HEK293T (cell line): ENCODE measurements around the gene MLLT3.

Source experiments
- CTCF ChIA-PET: fragments of 350-600 bp; formaldehyde crosslinking; extraction: SDS; loops from one replicate; lab custom pipeline; 2021; ENCODE audit warnings: antibody characterized with exemption, inconsistent platforms; lab: Yijun Ruan, JAX
- POLR2A ChIA-PET: fragments of 350-600 bp; formaldehyde crosslinking; extraction: SDS; loops from one replicate; lab custom pipeline; 2020; ENCODE audit warnings: antibody characterized with exemption, inconsistent platforms; lab: Yijun Ruan, JAX
- DNase-seq: peaks from one replicate; pipeline ENCODE4 v3.0.0; 2012; ENCODE audit warnings: mixed read lengths; ENCODE audit errors: extremely low spot score
- ARNT ChIP-seq: fragments of 450-650 bp; IDR thresholded peaks from 2 replicates; pipeline ENCODE4 v1.6.1; 2017; ENCODE audit warnings: mild to moderate bottlenecking
- BHLHE40 ChIP-seq: fragments of 450-650 bp; IDR thresholded peaks from 2 replicates; pipeline ENCODE4 v1.6.1; 2016; ENCODE audit warnings: mild to moderate bottlenecking, moderate library complexity, borderline replicate concordance
- CTBP1 ChIP-seq: fragments of 450-650 bp; IDR thresholded peaks from 2 replicates; pipeline ENCODE4 v1.6.1; 2016; ENCODE audit warnings: borderline replicate concordance
- ELF4 ChIP-seq: fragments of 450-650 bp; IDR thresholded peaks from 2 replicates; pipeline ENCODE4 v1.6.1; 2017; ENCODE audit warnings: antibody characterized with exemption
- FOXA1 ChIP-seq: fragments of 450-650 bp; IDR thresholded peaks from 2 replicates; pipeline ENCODE4 v1.6.1; 2016; ENCODE audit warnings: mild to moderate bottlenecking
- FOXK2 ChIP-seq: fragments of 450-650 bp; IDR thresholded peaks from 2 replicates; pipeline ENCODE4 v1.6.1; 2016; ENCODE audit warnings: mild to moderate bottlenecking
- FOXM1 ChIP-seq: fragments of 450-650 bp; IDR thresholded peaks from 2 replicates; pipeline ENCODE4 v1.6.1; 2017; ENCODE audit warnings: mild to moderate bottlenecking, borderline replicate concordance
- HDGF ChIP-seq: fragments of 450-650 bp; IDR thresholded peaks from 2 replicates; pipeline ENCODE4 v1.6.1; 2017; ENCODE audit warnings: antibody characterized with exemption, borderline replicate concordance
- L3MBTL2 ChIP-seq: fragments of 450-650 bp; conservative IDR thresholded peaks from 2 replicates; pipeline ENCODE4 v1.6.1; 2016; ENCODE audit warnings: mild to moderate bottlenecking
- LEF1 ChIP-seq: fragments of 450-650 bp; IDR thresholded peaks from 2 replicates; pipeline ENCODE4 v1.6.1; 2017; ENCODE audit warnings: mild to moderate bottlenecking, borderline replicate concordance
- NFRKB ChIP-seq: fragments of 450-650 bp; IDR thresholded peaks from 2 replicates; pipeline ENCODE4 v1.6.1; 2016; ENCODE audit warnings: mild to moderate bottlenecking, moderate library complexity
- SP1 ChIP-seq: fragments of 450-650 bp; IDR thresholded peaks from 2 replicates; pipeline ENCODE4 v1.6.1; 2017
- SUZ12 ChIP-seq: fragments of 450-650 bp; IDR thresholded peaks from 2 replicates; pipeline ENCODE4 v1.6.1; 2016; ENCODE audit warnings: mild to moderate bottlenecking
- TARDBP ChIP-seq: fragments of 450-650 bp; IDR thresholded peaks from 2 replicates; pipeline ENCODE4 v1.6.1; 2016
- ZNF384 ChIP-seq: fragments of 450-650 bp; IDR thresholded peaks from 2 replicates; pipeline ENCODE4 v1.6.1; 2016
- TF ChIP-seq, protein P1 (sequence below): fragments of 450-650 bp; IDR thresholded peaks from 2 replicates; pipeline ENCODE4 v1.6.1; 2016

The MLLT3 gene

DNA sequence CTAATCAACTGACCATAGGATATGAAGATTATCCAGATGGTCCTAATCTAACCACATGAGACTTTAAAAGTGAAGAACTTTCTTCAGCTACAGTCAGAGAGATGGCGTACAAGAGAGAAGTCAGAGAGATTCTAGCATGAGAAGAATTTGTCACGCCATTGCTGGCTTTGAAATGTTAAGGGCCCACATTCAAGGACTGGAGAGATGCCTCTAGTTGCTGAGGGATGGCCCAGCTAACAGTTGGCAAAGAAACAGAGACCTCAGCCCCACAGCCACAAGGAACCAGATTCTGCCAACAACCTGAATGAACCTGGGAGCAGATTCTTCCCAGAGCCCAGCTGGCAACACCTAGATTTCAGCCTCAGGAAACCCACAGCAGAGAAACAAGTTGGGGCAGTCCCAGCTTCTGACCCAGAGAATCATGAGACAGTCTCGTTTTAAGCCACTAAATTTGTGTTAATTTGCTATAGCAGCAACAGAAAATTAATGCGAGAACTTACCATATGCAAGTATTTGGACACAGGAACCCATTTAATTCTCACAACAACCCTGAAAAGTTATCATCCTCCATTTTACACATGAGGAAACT is 132.0 kb downstream of the MLLT3 start:
- POLR2A ChIA-PET = no interaction called here
- no peak for DNase-seq
- TF ChIP-seq L3MBTL2 (no peak), LEF1 (no peak), FOXM1 (no peak), NFRKB (no peak), CTBP1 (no peak)
- CTCF ChIA-PET = no interaction called here

DNA sequence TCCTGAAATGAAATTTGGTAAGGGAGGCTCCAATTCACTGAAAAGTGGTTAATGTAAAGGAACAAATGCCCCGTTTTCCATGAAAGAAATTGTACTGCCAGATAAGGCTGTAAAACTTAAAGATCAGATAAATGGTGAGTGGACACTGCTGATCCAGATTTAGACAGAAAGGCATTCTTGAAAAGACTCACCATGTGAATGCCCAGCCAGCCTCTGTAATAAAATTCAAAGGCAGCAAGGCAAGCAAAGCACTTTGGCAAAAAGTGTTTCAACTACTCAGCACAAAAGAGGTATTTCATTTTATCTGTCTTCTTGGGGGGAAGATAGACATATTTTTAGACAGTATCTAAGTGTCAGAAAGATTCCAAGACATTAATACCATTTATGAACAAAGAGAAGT is 133.6 kb downstream of the MLLT3 start:
- POLR2A ChIA-PET = no interaction called here
- no peak for DNase-seq
- CTCF ChIA-PET = no interaction called here
- TF ChIP-seq ZNF384 (no peak), SP1 (no peak), TARDBP (no peak), ARNT (no peak), L3MBTL2 (no peak), BHLHE40 (no peak), CTBP1 (no peak), FOXA1 (no peak), HDGF (no peak), ELF4 (no peak), LEF1 (no peak), FOXK2 (no peak)
- TF ChIP-seq, protein P1, sequence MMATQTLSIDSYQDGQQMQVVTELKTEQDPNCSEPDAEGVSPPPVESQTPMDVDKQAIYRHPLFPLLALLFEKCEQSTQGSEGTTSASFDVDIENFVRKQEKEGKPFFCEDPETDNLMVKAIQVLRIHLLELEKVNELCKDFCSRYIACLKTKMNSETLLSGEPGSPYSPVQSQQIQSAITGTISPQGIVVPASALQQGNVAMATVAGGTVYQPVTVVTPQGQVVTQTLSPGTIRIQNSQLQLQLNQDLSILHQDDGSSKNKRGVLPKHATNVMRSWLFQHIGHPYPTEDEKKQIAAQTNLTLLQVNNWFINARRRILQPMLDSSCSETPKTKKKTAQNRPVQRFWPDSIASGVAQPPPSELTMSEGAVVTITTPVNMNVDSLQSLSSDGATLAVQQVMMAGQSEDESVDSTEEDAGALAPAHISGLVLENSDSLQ = no peak

DNA sequence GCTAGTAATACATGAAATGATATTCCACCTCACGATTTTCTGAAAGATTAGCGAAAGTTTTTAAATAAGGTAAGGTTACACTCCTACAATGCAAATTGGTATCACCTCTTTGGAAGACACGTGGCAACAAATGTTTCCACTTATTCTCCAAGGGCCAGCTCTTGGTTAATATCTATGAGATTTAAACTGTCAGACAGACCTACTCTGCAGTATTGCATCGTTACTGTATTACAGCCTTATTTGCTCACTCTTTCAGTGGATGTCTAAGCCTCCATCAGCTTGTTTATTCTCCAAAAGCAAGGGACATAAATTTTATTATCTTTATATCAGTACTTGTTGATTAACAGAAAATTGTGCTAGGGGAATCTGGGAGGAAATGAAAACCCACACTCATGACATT is 135.7 kb downstream of the MLLT3 start:
- ChIA-PET POLR2A (no interaction called here), CTCF (no interaction called here)
- no peak for DNase-seq
- TF ChIP-seq BHLHE40 (no peak), FOXM1 (no peak), ZNF384 (no peak), ELF4 (no peak), HDGF (no peak), ARNT (no peak), FOXA1 (no peak), L3MBTL2 (no peak), TARDBP (no peak), LEF1 (no peak)
- TF ChIP-seq, protein P1 = no peak

DNA sequence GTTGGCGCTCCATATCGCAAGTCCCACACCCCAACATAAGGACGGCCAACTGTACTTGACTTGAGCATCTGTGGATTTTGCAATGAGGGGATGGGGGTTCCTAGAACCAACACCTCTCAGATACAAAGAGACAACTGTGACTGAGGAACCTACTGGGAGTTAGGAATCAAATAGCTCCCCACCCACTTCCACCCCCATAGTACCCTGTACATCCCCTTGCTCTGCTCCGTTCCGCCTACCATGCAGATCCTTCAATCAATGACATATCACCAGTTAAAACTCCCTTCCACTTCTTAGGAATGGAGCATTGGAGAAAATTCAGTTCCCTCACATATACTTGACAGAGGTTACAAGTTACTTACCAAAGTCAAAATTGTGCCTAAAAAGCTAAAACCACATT is 140.9 kb downstream of the MLLT3 start:
- ChIA-PET POLR2A (no interaction called here), CTCF (no interaction called here)
- TF ChIP-seq FOXA1 (no peak), SP1 (no peak), L3MBTL2 (no peak), ARNT (no peak), FOXM1 (no peak), TARDBP (no peak), HDGF (no peak), BHLHE40 (no peak), FOXK2 (no peak), CTBP1 (no peak), ELF4 (no peak), SUZ12 (no peak)
- DNase-seq = no peak

DNA sequence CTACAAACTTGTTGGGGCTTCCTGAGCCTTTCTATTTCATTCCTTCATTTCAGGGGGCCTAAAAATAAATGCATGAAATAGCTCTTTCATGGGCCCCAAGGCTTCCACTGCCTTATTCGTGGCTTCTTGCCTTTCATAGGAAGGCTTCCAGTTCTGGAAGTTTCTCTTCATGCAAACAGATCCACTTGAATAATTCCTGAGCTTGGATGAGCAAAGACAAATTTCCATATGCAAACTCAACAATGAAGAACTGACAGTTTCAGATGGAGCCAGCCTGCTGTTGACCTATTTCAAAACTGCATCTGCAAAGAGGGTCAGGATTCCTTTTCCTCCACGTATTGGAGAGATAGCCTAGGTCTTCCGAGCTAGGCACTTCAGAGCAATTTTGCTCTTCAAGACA is 142.1 kb downstream of the MLLT3 start:
- no peak for TF ChIP-seq TARDBP
- TF ChIP-seq ELF4 = no peak
- TF ChIP-seq, protein P1 = no peak
- no peak for TF ChIP-seq CTBP1
- no peak for TF ChIP-seq SUZ12
- TF ChIP-seq BHLHE40 = no peak
- TF ChIP-seq LEF1 = no peak
- no peak for TF ChIP-seq FOXK2
- TF ChIP-seq FOXA1 = no peak
- TF ChIP-seq SP1 = no peak
- no peak for TF ChIP-seq FOXM1
- no peak for TF ChIP-seq HDGF
- no peak for TF ChIP-seq NFRKB
- TF ChIP-seq ARNT = no peak
- TF ChIP-seq L3MBTL2 = no peak
- TF ChIP-seq ZNF384 = no peak
- DNase-seq = no peak
- ChIA-PET CTCF (no interaction called here), POLR2A (no interaction called here)

DNA sequence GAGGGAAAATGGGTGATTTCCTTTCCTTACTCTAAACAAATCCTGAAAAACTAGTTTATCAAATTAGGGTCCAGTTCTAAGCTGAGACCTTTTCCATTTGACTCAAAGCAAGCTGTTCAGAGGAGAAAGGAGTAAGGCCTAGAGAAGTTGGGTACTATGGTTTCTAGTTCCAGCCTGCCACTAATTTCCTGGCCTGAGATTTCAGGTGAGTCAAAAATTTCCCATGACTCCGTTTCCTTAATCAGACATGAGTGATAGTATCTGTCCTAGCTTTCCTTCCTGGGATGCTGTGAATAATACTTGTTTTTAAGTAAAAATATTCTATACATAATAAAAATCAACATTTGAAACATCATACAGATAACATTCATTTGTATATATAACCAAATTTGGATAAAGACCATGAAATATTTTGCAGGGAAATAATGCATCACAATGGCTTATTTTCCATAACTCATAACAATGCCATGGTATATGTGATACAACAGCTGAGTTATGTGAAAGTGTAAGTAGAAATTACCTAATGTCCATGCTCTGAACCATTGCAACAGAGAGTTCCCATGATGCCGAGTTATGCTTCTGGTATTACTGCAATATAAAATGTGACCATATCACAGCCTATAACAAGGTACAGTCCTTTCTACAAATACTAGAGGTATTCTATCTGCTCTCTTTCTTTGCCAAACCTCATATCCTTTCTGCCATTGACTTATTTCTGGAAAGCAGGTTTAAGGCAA is 142.7 kb downstream of the MLLT3 start:
- POLR2A ChIA-PET = no interaction called here
- CTCF ChIA-PET = no interaction called here
- DNase-seq = no peak
- no peak for TF ChIP-seq SP1
- TF ChIP-seq NFRKB = no peak
- no peak for TF ChIP-seq ARNT
- TF ChIP-seq ZNF384 = no peak
- TF ChIP-seq SUZ12 = no peak
- no peak for TF ChIP-seq TARDBP
- no peak for TF ChIP-seq ELF4
- TF ChIP-seq FOXA1 = no peak
- TF ChIP-seq FOXM1 = no peak
- TF ChIP-seq, protein P1 = no peak
- TF ChIP-seq LEF1 = no peak
- TF ChIP-seq FOXK2 = no peak
- TF ChIP-seq BHLHE40 = no peak
- no peak for TF ChIP-seq CTBP1
- TF ChIP-seq L3MBTL2 = no peak
- no peak for TF ChIP-seq HDGF
